ENCODE measurements around the gene SLC38A1.
"Not testable (repeated sequence)": the region's sequence is repeated elsewhere in the genome, so short reads cannot be mapped to it uniquely, and the experiment has no call there.

SLC38A1 gene

DNA sequence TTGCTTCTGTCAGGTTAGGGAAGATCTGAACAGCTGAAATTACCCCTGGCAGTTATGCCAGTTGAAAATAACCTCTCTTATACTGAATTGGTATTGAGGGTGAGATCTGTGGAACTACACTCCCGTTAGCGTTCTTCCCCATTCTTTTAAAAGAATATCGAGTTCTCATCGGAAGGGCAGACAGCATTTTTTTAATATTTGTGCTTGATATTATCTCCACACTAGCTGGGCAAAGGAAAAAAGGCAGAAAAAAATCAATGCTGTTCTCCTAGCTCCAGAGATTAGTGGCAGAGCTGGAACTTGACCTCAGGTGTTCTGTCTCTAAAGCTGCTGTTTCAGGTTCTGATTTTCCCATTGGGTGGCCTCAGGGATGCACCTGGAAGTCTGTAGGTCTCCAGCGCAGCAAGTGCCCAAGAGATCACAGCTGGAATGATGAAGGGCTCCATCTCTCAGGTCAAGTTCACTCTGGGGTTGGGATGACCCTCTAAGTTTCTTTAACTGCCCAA, 67.5 kb downstream of the SLC38A1 start:
- DNase-seq = no peak

GRCh38 chr12:46200551-46200950, 68.3 kb downstream of the SLC38A1 start:
- no peak for DNase-seq

DNA sequence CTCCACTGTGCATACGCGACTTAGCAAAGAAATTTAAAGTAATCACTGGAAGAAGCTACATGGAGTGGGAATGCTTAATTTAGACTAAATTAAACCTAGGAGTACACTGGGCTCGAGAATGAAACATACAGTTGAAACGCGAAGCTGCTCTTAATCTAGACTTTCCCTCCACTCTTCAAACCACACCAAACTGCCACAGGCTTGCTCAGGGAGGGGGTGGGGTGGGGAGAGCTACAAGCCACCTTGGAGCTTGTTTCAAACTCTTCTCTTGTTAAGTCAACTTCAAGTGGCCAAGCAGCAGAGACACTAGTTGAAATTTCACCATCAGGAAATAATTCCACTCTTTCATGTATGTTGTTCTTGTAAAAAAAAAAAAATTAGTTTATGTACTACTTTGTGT, 69.9 kb downstream of the SLC38A1 start:
- no peak for DNase-seq

DNA sequence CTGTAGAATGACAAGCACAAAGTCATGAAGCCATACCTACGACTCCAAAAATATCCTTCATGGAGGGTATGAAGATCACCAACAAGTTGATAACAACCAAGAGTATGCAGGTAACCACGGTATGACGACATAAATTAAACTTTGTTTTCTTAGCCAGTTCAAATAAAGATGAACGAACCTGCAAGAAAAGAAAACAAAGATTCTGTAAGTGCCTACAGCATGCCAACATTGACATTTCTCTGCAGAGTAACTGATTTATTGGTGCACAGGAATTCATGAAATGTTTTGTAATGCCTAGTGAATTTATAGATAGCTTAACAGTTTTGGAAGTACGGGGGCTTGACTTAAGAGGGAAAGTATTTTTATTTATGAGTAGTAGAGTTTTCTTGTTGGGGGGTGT, 71.0 kb downstream of the SLC38A1 start:
- DNase-seq = no peak

GRCh38 chr12:46190533-46190932, 78.3 kb downstream of the SLC38A1 start:
- not testable (repeated sequence) for DNase-seq

- DNase-seq = no peak
Measured at GRCh38 chr12:46188170-46188569, 80.7 kb downstream of the SLC38A1 start.

DNA sequence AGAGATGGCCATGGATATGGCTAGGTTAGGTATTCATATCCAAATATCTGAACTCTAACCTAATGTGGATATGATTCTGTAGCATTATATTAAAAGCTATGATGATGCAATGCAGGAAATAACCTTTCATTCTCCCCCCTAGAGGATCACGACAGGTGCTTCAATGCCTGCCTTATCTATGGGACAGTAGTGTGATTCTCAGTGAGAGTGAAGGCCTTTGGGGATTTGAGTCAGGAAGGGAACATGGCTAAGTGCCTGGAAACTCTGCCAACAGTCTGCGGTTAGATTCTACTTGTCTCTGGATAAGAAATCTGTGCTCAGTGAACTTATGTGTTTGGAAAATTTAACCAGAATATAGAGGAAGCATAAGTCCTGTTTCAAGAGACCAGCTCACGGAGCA, 81.8 kb downstream of the SLC38A1 start:
- DNase-seq = no peak

- no peak for DNase-seq
Measured at GRCh38 chr12:46186088-46186487, 82.8 kb downstream of the SLC38A1 start.

GRCh38 chr12:46185686-46186085, 83.2 kb downstream of the SLC38A1 start:
- no peak for DNase-seq

DNA sequence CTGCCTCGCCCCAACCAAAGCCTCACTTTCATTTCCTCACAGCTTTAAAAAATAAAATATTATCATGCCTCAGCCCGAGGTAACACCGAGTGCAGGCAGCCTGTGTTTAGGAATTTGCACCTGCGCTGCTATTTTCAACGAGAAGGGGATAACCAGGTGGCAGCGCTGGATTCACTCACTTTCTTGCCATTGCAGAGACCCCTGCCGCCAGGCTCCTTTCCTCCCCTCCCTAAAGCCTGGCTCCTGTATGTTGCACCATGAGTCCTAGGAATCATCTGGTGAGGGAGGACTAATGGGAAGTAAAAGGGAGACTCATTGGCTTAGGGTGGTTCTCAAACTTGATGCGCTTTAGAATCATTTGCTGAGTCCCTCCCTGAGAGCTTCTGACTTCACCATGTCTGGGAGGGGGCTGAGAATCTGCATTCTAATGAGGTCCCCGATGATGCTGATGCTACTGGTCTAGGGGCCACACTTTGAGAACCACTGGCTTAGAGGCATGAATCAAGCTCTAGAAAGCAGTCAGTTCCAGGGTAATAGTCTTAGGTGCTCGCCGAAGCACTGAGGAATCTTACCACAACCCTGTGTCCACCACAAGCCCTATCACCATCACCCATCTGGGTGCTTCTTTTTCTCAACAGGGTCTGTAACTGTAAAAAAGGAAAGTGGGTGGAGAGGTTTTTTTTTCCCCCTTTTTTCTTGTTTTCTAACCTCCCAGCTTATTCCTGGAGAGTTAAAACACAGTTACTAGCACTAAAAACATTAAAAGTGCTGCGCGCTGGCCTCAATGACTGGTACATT, 83.8 kb downstream of the SLC38A1 start:
- no peak for DNase-seq

DNA sequence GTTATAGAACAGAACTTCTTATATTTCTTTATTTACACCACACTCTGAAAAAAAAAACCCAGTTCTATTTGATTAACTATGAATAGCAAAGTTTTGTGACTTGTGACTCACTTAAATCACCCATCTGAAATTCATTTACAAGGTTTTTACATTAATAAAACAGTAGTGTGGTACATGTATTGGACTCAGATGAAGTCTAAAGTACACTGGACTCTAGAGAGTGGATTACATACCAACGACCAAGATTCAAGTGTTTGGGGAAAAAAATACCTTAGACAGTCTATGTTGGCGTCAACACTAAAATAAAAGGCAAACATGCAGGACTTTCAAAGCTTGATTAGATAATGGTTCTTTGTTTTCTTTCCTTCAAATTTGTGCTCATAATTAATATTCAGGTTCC, 85.7 kb downstream of the SLC38A1 start:
- DNase-seq = no peak

DNA sequence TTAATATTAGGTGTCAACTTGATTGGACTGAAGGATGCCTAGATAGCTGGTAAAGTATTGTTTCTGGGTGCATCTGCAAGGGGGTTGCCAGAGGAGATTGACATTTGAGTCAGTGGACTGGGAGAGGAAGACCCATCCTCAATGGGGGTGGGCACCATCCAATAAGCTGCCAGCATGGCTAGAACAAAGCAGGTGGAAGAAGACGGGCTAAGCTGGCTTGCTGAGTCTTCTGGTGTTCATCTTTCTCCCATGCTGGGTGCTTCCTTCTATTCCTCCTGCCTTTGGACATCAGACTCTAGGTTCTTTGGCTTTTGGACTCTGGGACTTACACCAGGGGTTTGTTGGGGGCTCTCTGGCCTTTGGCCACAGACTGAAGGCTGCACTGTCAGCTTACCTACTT, 87.4 kb downstream of the SLC38A1 start:
- no peak for DNase-seq

DNA sequence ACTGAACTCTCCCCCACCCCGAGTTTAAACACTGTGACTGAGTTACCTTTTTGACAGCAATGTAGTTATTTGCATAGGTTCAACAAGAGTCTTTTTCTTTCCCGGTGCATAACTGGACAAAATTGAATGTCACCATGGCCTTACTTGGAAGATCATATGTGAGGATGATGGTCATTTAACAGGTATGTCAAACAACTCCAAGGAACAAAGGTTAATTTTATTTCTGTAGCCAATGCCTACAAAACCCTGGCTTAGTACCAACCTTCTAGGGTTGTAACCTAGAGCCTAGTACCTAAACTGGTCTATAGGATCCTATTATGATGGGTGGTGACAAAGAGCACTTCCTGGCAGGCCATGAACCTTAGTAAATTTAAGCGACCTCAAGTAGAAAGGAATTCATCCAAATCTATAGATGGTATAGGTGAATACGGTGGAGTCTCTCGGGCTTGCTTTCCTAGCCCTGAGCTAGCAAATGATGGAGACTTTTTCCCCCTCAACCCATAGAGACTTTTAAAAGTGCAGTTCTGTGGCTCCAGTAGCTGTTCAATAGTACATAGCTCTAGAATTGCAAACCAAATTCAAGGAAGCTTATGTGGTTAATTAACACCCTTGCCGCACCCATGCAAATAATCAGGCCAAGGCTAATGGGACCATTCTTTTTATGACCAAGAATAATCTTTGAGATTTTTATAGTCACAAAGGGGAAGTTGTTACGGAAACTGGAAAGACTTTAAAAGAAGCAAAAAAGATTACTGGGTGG, 89.0 kb downstream of the SLC38A1 start:
- DNase-seq = no peak

GRCh38 chr12:46177837-46178608, 90.8 kb downstream of the SLC38A1 start:
- no peak for DNase-seq

GRCh38 chr12:46177025-46177424, 91.8 kb downstream of the SLC38A1 start:
- no peak for DNase-seq

DNA sequence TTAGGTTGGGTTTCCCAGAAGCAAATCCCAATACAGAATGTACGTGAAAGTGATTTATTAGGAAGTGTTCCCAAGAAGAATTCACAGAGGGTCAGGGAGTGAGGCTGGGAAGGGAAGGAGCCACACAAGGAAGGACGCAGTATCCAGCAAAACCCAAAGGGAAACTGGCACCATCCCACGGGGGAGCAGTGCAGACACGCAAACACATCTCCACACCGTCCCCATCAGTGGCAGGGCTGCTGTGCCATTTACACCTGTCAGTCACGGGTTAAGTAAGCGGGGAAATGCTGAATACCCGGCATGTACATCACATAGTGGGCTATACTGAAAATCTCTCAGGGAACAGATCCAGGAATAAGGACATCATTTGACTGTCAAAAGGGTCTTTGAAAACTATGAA, 93.9 kb downstream of the SLC38A1 start:
- DNase-seq = no peak

DNA sequence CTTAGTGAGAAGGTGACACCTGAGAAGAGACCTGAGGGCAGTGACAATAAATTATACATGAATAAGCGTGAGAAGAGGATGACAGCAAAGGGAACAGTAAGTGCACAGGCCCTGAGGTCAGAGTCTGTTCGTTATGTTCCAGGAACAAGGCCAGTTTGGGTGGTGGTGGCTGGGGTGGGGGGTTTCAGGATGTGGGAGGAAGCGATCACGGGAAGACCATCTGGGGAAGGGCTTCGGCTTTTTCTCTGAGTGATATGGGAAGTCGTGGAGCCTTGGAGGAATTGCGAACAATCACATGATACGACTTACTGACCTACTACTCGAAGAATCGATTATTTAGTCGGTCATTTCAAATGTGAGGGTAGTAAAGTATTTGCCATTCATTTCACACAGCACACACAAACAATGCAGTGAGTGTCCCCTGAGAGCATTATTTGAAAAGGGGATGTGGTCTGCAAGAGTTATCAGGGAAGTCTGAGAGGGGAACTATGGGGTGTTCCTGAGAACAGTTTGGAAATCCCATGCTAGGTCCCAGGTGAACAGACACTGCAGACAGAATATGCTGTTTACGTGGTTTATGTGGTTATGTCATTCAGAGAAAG, 94.7 kb downstream of the SLC38A1 start:
- no peak for DNase-seq

GRCh38 chr12:46168426-46168825, 100.4 kb downstream of the SLC38A1 start:
- DNase-seq = no peak

GRCh38 chr12:46167412-46167811, 101.4 kb downstream of the SLC38A1 start:
- no peak for DNase-seq

DNA sequence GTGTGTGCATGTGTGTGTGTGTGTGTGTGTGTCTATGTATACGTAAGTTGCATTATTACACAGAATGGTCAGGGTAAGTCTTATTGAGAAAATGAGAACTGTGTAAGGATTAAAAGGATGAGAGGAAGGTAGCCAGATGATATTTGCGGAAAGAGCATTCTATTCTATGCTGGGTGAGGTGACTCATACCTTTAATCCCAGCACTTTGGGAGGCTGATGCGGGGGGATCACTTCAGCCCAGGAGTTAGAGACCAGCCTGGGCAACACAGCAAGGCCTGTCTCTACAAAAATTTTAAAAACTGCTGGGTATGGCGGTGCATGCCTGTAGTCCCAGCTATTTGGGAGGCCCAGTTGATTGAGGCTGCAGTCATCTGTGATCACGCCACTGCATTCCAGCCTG, 103.7 kb downstream of the SLC38A1 start:
- no peak for DNase-seq

GRCh38 chr12:46164186-46164761, 104.6 kb downstream of the SLC38A1 start:
- no peak for DNase-seq

DNA sequence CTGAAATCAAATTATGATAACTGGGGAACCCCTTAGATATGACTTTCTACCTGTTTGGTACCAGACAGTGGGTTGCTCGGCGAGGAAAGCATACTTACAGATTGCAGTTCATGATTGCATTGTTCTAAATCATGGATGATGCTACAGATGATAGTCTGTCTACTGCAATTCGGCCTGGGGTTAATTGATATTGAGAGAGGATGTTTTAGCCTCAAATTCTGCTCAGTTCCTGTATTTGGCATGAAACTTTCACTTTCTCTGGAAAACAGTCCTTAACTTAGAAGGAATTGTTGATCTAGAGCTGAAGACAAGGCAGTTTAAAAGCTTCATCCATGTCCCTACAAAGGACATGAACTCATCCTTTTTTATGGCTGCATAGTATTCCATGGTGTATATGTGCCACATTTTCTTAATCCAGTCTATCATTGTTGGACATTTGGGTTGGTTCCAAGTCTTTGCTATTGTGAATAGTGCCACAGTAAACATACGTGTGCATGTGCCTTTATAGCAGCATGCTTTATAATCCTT, 106.2 kb downstream of the SLC38A1 start:
- DNase-seq = not testable (repeated sequence)

All from NCI-H1930 (cell line).